Activated T-cell treated with anti-CD3 and anti-CD28 coated beads, Interleukin-2, amount 50 U/mL, for 4 hours (primary cell): ENCODE measurements around the gene TMEM234. TPM values are rescaled to one million over a fixed set of nuclear protein-coding genes. Genes with fewer than 3 reads are reported as not detected.
A peak's percentile ranks its signal among the peaks of the same experiment; 100 is the strongest.

Experiments
- ATAC-seq, 2 donors: fragments of 200-7000 bp; cut with Tn5 transposase; one replicate each; pipeline ENCODE4 v1.10.0; 2021
- DNase-seq: peaks from one replicate; pipeline ENCODE4 v3.0.0-alpha.2; 2020
- H3K27me3 Mint-ChIP-seq: one replicate; pipeline ENCODE4 v1.8.0; 2021; ENCODE audit warnings: low read depth, mixed read lengths
- H3K36me3 Mint-ChIP-seq: one replicate; pipeline ENCODE4 v1.8.0; 2022; ENCODE audit warnings: mixed read lengths; ENCODE audit not compliant: insufficient read depth
- H3K4me1 Mint-ChIP-seq: one replicate; pipeline ENCODE4 v1.8.0; 2021; ENCODE audit warnings: low read depth, mixed read lengths
- H3K4me3 Mint-ChIP-seq: one replicate; pipeline ENCODE4 v1.8.0; 2021; ENCODE audit warnings: mild to moderate bottlenecking, moderate library complexity, mixed read lengths
- H3K9me3 Mint-ChIP-seq: one replicate; pipeline ENCODE4 v1.8.0; 2021; ENCODE audit warnings: mixed read lengths
- total RNA-seq, 3 donors: library from RNA; stranded (reverse); gene quantifications; one replicate each; pipeline ENCODE4 v1.2.1, GENCODE V29; 2021

The TMEM234 gene
- total RNA-seq, 3 donors from 2014 or later, result 8.0 to 9.2 (median 8.2) TPM

GRCh38 chr1:32223683-32224082 lies 1.5 kb upstream of the TMEM234 start:
- Mint-ChIP-seq H3K4me1 (peaks cover 35% of the 10 kb centered on the region), H3K36me3 (peaks cover 30% of the 10 kb centered on the region), H3K27me3 (no peaks in the 10 kb centered on the region), H3K4me3 (peak overlapping the region; percentile 97), H3K9me3 (no peaks in the 10 kb centered on the region)
- ATAC-seq (no peak), DNase-seq (no peak)

GRCh38 chr1:32221581-32221979 lies 573 bp downstream of the TMEM234 start:
- ATAC-seq (no peak), DNase-seq (no peak)
- Mint-ChIP-seq H3K36me3 (peaks cover 15% of the 10 kb centered on the region), H3K27me3 (no peaks in the 10 kb centered on the region), H3K4me3 (peak overlapping the region; percentile 97), H3K9me3 (no peaks in the 10 kb centered on the region), H3K4me1 (peaks cover 33% of the 10 kb centered on the region)

DNA sequence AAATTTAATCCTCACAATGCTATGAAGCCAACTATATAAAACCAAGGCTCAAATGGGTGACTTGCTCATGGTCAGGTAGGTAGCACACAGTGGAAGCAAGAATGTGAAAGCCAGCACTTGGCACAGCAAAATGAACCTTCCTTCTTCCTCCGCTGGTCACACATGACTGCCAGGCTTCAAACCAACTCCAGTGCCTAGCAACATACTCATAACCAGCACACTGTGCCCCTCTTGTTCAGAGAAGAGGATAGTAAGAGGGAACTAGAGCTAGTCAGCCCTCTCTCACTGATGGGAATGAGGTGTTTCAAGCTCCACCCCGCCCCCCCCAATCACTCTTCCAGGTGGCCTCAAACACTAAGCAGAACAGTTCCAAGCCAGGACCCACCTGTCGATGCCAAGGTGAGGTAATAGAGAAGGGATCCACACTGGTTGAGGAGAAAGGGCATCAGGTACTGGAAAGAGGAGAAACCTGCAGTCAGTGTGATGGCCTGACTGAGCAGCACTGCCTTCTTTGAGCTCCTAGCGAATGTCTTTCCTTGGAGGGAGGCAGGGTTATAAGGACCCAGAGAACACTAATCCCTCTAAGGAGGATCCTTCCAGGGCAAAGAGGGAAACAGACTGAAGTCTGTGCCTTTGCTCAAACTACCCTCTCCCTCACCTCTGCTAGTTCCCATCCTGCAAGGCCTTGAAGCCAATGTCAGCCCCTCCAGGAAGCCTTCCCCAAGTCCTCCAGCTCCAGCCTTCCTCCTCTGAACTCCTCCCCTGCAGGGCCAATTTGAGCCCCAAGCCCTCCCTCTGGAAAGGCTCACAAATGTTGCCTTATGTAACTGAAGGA lies 1.2 kb downstream of the TMEM234 start:
- H3K9me3 Mint-ChIP-seq, result no peaks in the 10 kb centered on the region
- H3K27me3 Mint-ChIP-seq, result no peaks in the 10 kb centered on the region
- peaks cover 35% of the 10 kb centered on the region for H3K4me1 Mint-ChIP-seq
- peaks cover 12% of the 10 kb centered on the region for H3K36me3 Mint-ChIP-seq
- H3K4me3 Mint-ChIP-seq, result peak overlapping the region; percentile 97
- DNase-seq (no peak), ATAC-seq (no peak)

- peaks cover 36% of the 10 kb centered on the region for H3K4me1 Mint-ChIP-seq
- no peak for DNase-seq
- H3K36me3 Mint-ChIP-seq, result peaks cover 4% of the 10 kb centered on the region
- no peaks in the 10 kb centered on the region for H3K27me3 Mint-ChIP-seq
- H3K4me3 Mint-ChIP-seq, result no peak overlapping the region
- no peaks in the 10 kb centered on the region for H3K9me3 Mint-ChIP-seq
- no peak for ATAC-seq
Measured at GRCh38 chr1:32219022-32219421, 3.1 kb downstream of the TMEM234 start.

GRCh38 chr1:32216566-32216965 lies 5.6 kb downstream of the TMEM234 start:
- H3K4me3 Mint-ChIP-seq, result no peak overlapping the region
- DNase-seq, result no peak
- H3K27me3 Mint-ChIP-seq, result no peaks in the 10 kb centered on the region
- no peak for ATAC-seq
- H3K9me3 Mint-ChIP-seq, result no peaks in the 10 kb centered on the region
- H3K36me3 Mint-ChIP-seq, result no peaks in the 10 kb centered on the region
- H3K4me1 Mint-ChIP-seq, result peaks cover 26% of the 10 kb centered on the region

- H3K36me3 Mint-ChIP-seq, result no peaks in the 10 kb centered on the region
- no peak overlapping the region for H3K4me3 Mint-ChIP-seq
- ATAC-seq (peak; percentile 91 to 94), DNase-seq (peak; percentile 53)
- no peaks in the 10 kb centered on the region for H3K9me3 Mint-ChIP-seq
- peaks cover 19% of the 10 kb centered on the region for H3K4me1 Mint-ChIP-seq
- H3K27me3 Mint-ChIP-seq, result no peaks in the 10 kb centered on the region
Measured at GRCh38 chr1:32215629-32216480, 6.3 kb downstream of the TMEM234 start.

DNA sequence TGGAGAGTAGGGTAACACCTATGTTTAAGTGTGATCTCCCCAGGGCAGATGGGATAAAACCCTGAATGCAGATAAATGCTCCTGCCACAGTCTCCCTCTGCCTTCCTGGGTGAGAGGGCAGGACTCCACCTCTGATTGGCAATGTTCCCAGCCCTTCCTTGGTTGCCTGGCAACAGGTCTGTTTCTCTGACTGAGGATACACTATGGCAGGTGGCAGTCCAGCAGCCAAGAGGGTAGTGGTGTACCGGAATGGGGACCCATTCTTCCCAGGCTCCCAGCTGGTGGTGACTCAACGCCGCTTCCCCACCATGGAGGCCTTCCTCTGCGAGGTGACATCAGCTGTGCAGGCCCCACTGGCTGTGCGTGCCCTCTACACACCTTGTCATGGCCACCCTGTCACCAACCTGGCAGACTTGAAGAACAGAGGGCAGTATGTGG lies 13.2 kb downstream of the TMEM234 start, which contains the start of gene DCDC2B:
Gene DCDC2B (plus strand): TSS at position 199 of the 438 bp plus-strand sequence. CDS start 5 bp downstream, at position 204.
- H3K27me3 Mint-ChIP-seq, result no peaks in the 10 kb centered on the region
- peaks cover 15% of the 10 kb centered on the region for H3K4me1 Mint-ChIP-seq
- ATAC-seq (no peak), DNase-seq (no peak)
- H3K36me3 Mint-ChIP-seq, result no peaks in the 10 kb centered on the region
- H3K9me3 Mint-ChIP-seq, result no peaks in the 10 kb centered on the region
- no peak within 1 kb of the TSS for H3K4me3 Mint-ChIP-seq

GRCh38 chr1:32208469-32208868 lies 13.7 kb downstream of the TMEM234 start:
- Mint-ChIP-seq H3K27me3 (no peaks in the 10 kb centered on the region), H3K36me3 (no peaks in the 10 kb centered on the region), H3K4me1 (peaks cover 15% of the 10 kb centered on the region), H3K4me3 (no peak overlapping the region), H3K9me3 (no peaks in the 10 kb centered on the region)
- ATAC-seq (no peak), DNase-seq (no peak)

GRCh38 chr1:32205401-32206370 lies 16.5 kb downstream of the TMEM234 start, which contains the start of gene IQCC:
Gene IQCC, plus strand, starts transcription at chr1:32205671. Its CDS starts 11 bp downstream, at chr1:32205682.
- peak; percentile 72 to 76 for ATAC-seq
- DNase-seq, result peak; percentile 81
- Mint-ChIP-seq H3K4me3 (peak within 1 kb of the TSS; percentile 86), H3K9me3 (no peaks in the 10 kb centered on the region), H3K27me3 (no peaks in the 10 kb centered on the region), H3K36me3 (no peaks in the 10 kb centered on the region), H3K4me1 (peaks cover 31% of the 10 kb centered on the region)

GRCh38 chr1:32204943-32205361 lies 17.2 kb downstream of the TMEM234 start:
- DNase-seq (no peak), ATAC-seq (no peak)
- H3K4me3 Mint-ChIP-seq, result peak overlapping the region; percentile 86
- H3K4me1 Mint-ChIP-seq, result peaks cover 37% of the 10 kb centered on the region
- no peaks in the 10 kb centered on the region for H3K9me3 Mint-ChIP-seq
- no peaks in the 10 kb centered on the region for H3K36me3 Mint-ChIP-seq
- H3K27me3 Mint-ChIP-seq, result no peaks in the 10 kb centered on the region

- Mint-ChIP-seq H3K4me1 (peaks cover 60% of the 10 kb centered on the region), H3K27me3 (no peaks in the 10 kb centered on the region)
Measured at GRCh38 chr1:32201011-32201855, 20.9 kb downstream of the TMEM234 start.

GRCh38 chr1:32200226-32201010 lies 21.7 kb downstream of the TMEM234 start, which contains the start of gene CCDC28B:
Gene CCDC28B, plus strand, starts transcription at chr1:32200595. Its CDS starts 1,341 bp downstream, at chr1:32201936.
- H3K9me3 Mint-ChIP-seq, result no peaks in the 10 kb centered on the region
- peaks cover 59% of the 10 kb centered on the region for H3K4me1 Mint-ChIP-seq
- H3K4me3 Mint-ChIP-seq, result peak within 1 kb of the TSS; percentile 86
- H3K36me3 Mint-ChIP-seq, result peaks cover 16% of the 10 kb centered on the region
- no peaks in the 10 kb centered on the region for H3K27me3 Mint-ChIP-seq
- peak; percentile 45 to 47 for ATAC-seq
- peak; percentile 41 for DNase-seq

More at GRCh38 chr1:32201011-32201855, 20.9 kb downstream of the TMEM234 start:
- Mint-ChIP-seq H3K36me3 (peaks cover 11% of the 10 kb centered on the region), H3K4me3 (peak overlapping the region; percentile 86), H3K9me3 (no peaks in the 10 kb centered on the region)
- DNase-seq, result peak; percentile 63
- peak; percentile 49 to 53 for ATAC-seq
